ENCODE results near the gene SOD3.

The SOD3 gene

GRCh38 chr4:24805067-24805466, 9.7 kb downstream of the SOD3 start:
- DNase-seq, result no peak

GRCh38 chr4:24805566-24805965, 10.2 kb downstream of the SOD3 start:
- no peak for DNase-seq

- no peak for DNase-seq
Measured at GRCh38 chr4:24806206-24806990, 11.0 kb downstream of the SOD3 start.

- DNase-seq, result no peak
Measured at GRCh38 chr4:24807611-24808010, 12.2 kb downstream of the SOD3 start.

GRCh38 chr4:24808261-24808660, 12.9 kb downstream of the SOD3 start:
- no peak for DNase-seq

GRCh38 chr4:24808955-24809354, 13.6 kb downstream of the SOD3 start:
- DNase-seq, result no peak

- no peak for DNase-seq
Measured at GRCh38 chr4:24809376-24809775, 14.0 kb downstream of the SOD3 start.

GRCh38 chr4:24809815-24810405, 14.5 kb downstream of the SOD3 start:
- DNase-seq, result no peak

- DNase-seq, result no peak
Measured at GRCh38 chr4:24810871-24811631, 15.7 kb downstream of the SOD3 start.

GRCh38 chr4:24813732-24814131, 18.4 kb downstream of the SOD3 start:
- DNase-seq, result no peak

GRCh38 chr4:24816797-24817196, 21.4 kb downstream of the SOD3 start:
- DNase-seq, result no peak

GRCh38 chr4:24820541-24820940, 25.2 kb downstream of the SOD3 start:
- DNase-seq, result no peak

- DNase-seq, result no peak
Measured at GRCh38 chr4:24824720-24825119, 29.3 kb downstream of the SOD3 start.

- DNase-seq, result no peak
Measured at GRCh38 chr4:24831637-24832036, 36.3 kb downstream of the SOD3 start.

- no peak for DNase-seq
Measured at GRCh38 chr4:24835696-24836095, 40.3 kb downstream of the SOD3 start.

- no peak for DNase-seq
Measured at GRCh38 chr4:24836661-24837242, 41.4 kb downstream of the SOD3 start.

- DNase-seq, result no peak
Measured at GRCh38 chr4:24837336-24837735, 42.0 kb downstream of the SOD3 start.

GRCh38 chr4:24837781-24838180, 42.4 kb downstream of the SOD3 start:
- DNase-seq, result no peak

GRCh38 chr4:24840362-24840761, 45.0 kb downstream of the SOD3 start:
- DNase-seq, result no peak

- DNase-seq, result no peak
Measured at GRCh38 chr4:24840826-24841543, 45.6 kb downstream of the SOD3 start.

- no peak for DNase-seq
Measured at GRCh38 chr4:24842356-24842755, 47.0 kb downstream of the SOD3 start.

GRCh38 chr4:24843096-24843495, 47.7 kb downstream of the SOD3 start:
- no peak for DNase-seq

- no peak for DNase-seq
Measured at GRCh38 chr4:24845132-24845531, 49.8 kb downstream of the SOD3 start.

Data from CD4-positive, alpha-beta T cell treated with Interleukin-4 for 4 hours (primary cell).